Natural killer cell (primary cell): ENCODE results near the gene DAO. TPM values are rescaled to one million over a fixed set of nuclear protein-coding genes. Genes with fewer than 3 reads are reported as not detected.
A peak's percentile ranks its signal among the peaks of the same experiment; 100 is the strongest.
"Not testable (repeated sequence)": the region's sequence is repeated elsewhere in the genome, so short reads cannot be mapped to it uniquely, and the experiment has no call there.

Experiments
- ATAC-seq, 3 donors: fragments of 150-1000 bp in 2 of 3; fragments of 200-7000 bp in 1 of 3; cut with Tn5 transposase; 1 replicate in 1 of 3; 2 replicates in 2 of 3; pipeline ENCODE4 v1.10.0; 2021; ENCODE audit warnings: mild to moderate bottlenecking in 2 of 3, moderate library complexity in 2 of 3
- DNase-seq, 2 donors: peaks; one replicate each; pipeline versions ENCODE4 v3.0.0 to v3.0.0-alpha.2; 2013 to 2021; ENCODE audit warnings: mixed read lengths in 1 of 2
- H3K27ac ChIP-seq: one replicate; pipeline ENCODE4 v1.5.1; 2013; ENCODE audit warnings: mild to moderate bottlenecking, low read length
- H3K27me3 ChIP-seq: one replicate; pipeline ENCODE4 v1.6.1; 2013; ENCODE audit warnings: low read length; ENCODE audit not compliant: control insufficient read depth, insufficient read depth
- H3K36me3 ChIP-seq: one replicate; pipeline ENCODE4 v1.6.1; 2013; ENCODE audit warnings: low read length; ENCODE audit not compliant: control insufficient read depth, insufficient read depth
- H3K4me1 ChIP-seq: one replicate; pipeline ENCODE4 v1.6.1; 2013; ENCODE audit warnings: low read length; ENCODE audit not compliant: control insufficient read depth, insufficient read depth
- H3K4me3 ChIP-seq: one replicate; pipeline ENCODE4 v1.5.1; 2013; ENCODE audit warnings: low read length
- H3K9me3 ChIP-seq: one replicate; pipeline ENCODE4 v1.6.1; 2013; ENCODE audit warnings: low read length; ENCODE audit not compliant: control insufficient read depth, insufficient read depth
- H3K27ac Mint-ChIP-seq, 2 donors: one replicate each; pipeline ENCODE4 v1.8.0; 2022; ENCODE audit warnings: mild to moderate bottlenecking in 2 of 2, mixed read lengths in 2 of 2, moderate library complexity in 1 of 2
- H3K27me3 Mint-ChIP-seq, 2 donors: one replicate each; pipeline ENCODE4 v1.8.0; 2022; ENCODE audit warnings: low read depth in 2 of 2, mixed read lengths in 2 of 2
- H3K36me3 Mint-ChIP-seq: one replicate; pipeline ENCODE4 v1.8.0; 2022; ENCODE audit warnings: mixed read lengths
- H3K4me1 Mint-ChIP-seq, 2 donors: one replicate each; pipeline ENCODE4 v1.8.0; 2022; ENCODE audit warnings: mixed read lengths in 2 of 2
- H3K4me3 Mint-ChIP-seq: one replicate; pipeline ENCODE4 v1.8.0; 2022; ENCODE audit warnings: mild to moderate bottlenecking, moderate library complexity, mixed read lengths
- H3K9me3 Mint-ChIP-seq, 2 donors: one replicate each; pipeline ENCODE4 v1.8.0; 2022; ENCODE audit warnings: mixed read lengths in 2 of 2
- CTCF ChIP-seq: fragments of 200-600 bp; IDR thresholded peaks from one replicate; pipeline ENCODE4 v1.8.0; 2022; ENCODE audit warnings: antibody characterized with exemption
- WGBS: methylation state at CpG from one replicate; pipeline ENCODE4 v1.1.7; 2013; ENCODE audit warnings: missing lambda C conversion rate; ENCODE audit not compliant: insufficient coverage; 5-methylcytosine and 5-hydroxymethylcytosine counted together
- intact Hi-C: fragments of 100-400 bp; cut with micrococcal nuclease; formaldehyde crosslinking; loops from one replicate; pipeline ENCODE4 v1.14.2; 2022
- total RNA-seq, 4 donors: library from RNA; stranded (reverse); fragments of 120-200 nt in 1 of 4; gene quantifications; one replicate each; pipeline versions ENCODE4 v1.2.3 to v1.2.4, GENCODE V29; 2013 to 2022

DAO gene
- total RNA-seq, 3 donors from 2014 or later (not counting 1 experiment from before 2014, with no cell fraction given): not detected

DNA sequence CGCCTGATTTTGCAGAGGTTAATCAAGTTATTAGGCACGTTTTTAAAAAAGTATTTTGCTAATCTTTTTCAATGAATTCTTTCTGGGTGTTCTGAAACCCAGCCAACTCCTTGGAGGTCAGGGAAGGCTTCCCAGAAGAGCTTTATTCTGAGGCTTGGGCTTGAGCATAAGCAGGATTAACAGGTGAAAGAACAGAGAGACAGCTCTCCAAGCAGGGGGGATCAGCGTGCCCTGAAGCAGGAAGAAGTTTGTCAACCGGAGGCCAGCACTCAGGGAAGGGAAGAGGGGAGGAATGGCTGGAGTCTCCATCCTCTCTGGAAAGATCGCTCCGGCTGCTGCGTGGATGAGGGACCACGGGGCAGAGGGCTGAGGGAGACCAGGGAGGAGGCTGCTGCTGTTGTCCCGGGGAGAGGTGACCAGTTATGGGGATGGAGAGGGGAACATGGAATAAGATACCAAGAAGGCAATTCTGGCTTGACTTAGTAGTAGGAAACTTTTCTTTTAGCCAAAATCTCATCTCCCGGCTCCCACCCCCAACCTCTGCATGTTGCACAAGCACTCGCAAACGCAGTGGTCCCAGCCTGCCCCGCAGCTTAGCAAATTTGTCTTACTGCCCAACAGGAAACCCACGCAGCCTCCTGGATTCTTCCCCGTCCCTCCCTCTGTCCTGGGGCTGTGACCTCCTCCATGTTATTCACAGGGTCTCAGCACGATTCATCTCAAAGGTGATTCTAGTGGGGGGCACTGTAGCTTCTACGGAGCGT is 21.4 kb upstream of the DAO start:
- Histone ChIP-seq H3K27ac (no peak overlapping the region), H3K9me3 (no peaks in the 10 kb centered on the region), H3K4me1 (peaks cover 42% of the 10 kb centered on the region), H3K36me3 (no peaks in the 10 kb centered on the region), H3K27me3 (no peaks in the 10 kb centered on the region), H3K4me3 (peak overlapping the region; percentile 52)
- Mint-ChIP-seq H3K4me1 (peaks cover 44 to 49% of the 10 kb centered on the region in 2 donors), H3K9me3 (no peaks in the 10 kb centered on the region), H3K4me3 (peak overlapping the region; percentile 90), H3K27me3 (peaks cover 0 to 2% of the 10 kb centered on the region in 2 donors), H3K36me3 (peaks cover 6% of the 10 kb centered on the region), H3K27ac (peak overlapping the region; percentile 87 to 90)
- no peak for TF ChIP-seq CTCF
- peak in 1 of 2 donors; percentile 29 for DNase-seq
- 14% methylated on average over 18 of the region's 18 CpGs for WGBS
- intact Hi-C loops: no loop called here
- ATAC-seq: no peak

- H3K9me3 Mint-ChIP-seq, H3K36me3 Mint-ChIP-seq, DNase-seq, H3K27me3 ChIP-seq, H3K9me3 ChIP-seq, H3K36me3 ChIP-seq, ATAC-seq, H3K27ac ChIP-seq, H3K27me3 Mint-ChIP-seq, H3K4me3 ChIP-seq, intact Hi-C loops: not testable (repeated sequence)
- WGBS: 36% methylated on average over 6 of the region's 6 CpGs
- Mint-ChIP-seq H3K4me3 (peak overlapping the region; percentile 90), H3K27ac (peak overlapping the region in 1 of 2 donors; percentile 90), H3K4me1 (peaks cover 39 to 41% of the 10 kb centered on the region in 2 donors)
- H3K4me1 ChIP-seq: peaks cover 42% of the 10 kb centered on the region
Measured at GRCh38 chr12:108859141-108859922, 20.6 kb upstream of the DAO start.

- 100% methylated on average over 1 of the region's 1 CpG for WGBS
- Histone ChIP-seq H3K27me3 (no peaks in the 10 kb centered on the region), H3K4me1 (peaks cover 37% of the 10 kb centered on the region), H3K9me3 (no peaks in the 10 kb centered on the region), H3K27ac (no peak overlapping the region), H3K4me3 (no peak overlapping the region), H3K36me3 (no peaks in the 10 kb centered on the region)
- DNase-seq (no peak), ATAC-seq (no peak)
- Mint-ChIP-seq H3K4me1 (peaks cover 36 to 37% of the 10 kb centered on the region in 2 donors), H3K27ac (no peak overlapping the region), H3K27me3 (peaks cover 0 to 2% of the 10 kb centered on the region in 2 donors), H3K36me3 (no peaks in the 10 kb centered on the region), H3K9me3 (no peaks in the 10 kb centered on the region), H3K4me3 (no peak overlapping the region)
- TF ChIP-seq CTCF: no peak
- intact Hi-C loops: no loop called here
Measured at GRCh38 chr12:108859923-108860291, 20.0 kb upstream of the DAO start.

- Mint-ChIP-seq H3K4me3 (peak overlapping the region; percentile 4), H3K27me3 (peaks cover 0 to 2% of the 10 kb centered on the region in 2 donors), H3K27ac (peak overlapping the region in 1 of 2 donors; percentile 53), H3K4me1 (peaks cover 31 to 33% of the 10 kb centered on the region in 2 donors), H3K9me3 (no peaks in the 10 kb centered on the region), H3K36me3 (no peaks in the 10 kb centered on the region)
- WGBS: 72% methylated on average over 6 of the region's 6 CpGs
- no peak for ATAC-seq
- peaks cover 36% of the 10 kb centered on the region for H3K4me1 ChIP-seq
- H3K36me3 ChIP-seq: no peaks in the 10 kb centered on the region
- no peak for DNase-seq
- no peak overlapping the region for H3K27ac ChIP-seq
- TF ChIP-seq CTCF: no peak
- intact Hi-C loops: no loop called here
- no peaks in the 10 kb centered on the region for H3K9me3 ChIP-seq
- no peaks in the 10 kb centered on the region for H3K27me3 ChIP-seq
- H3K4me3 ChIP-seq: no peak overlapping the region
Measured at GRCh38 chr12:108860443-108860842, 19.4 kb upstream of the DAO start.
